HCT116 (cell line): ENCODE results near the gene COL21A1. TPM values are rescaled to one million over a fixed set of nuclear protein-coding genes. Genes with fewer than 3 reads are reported as not detected.

Source experiments
- ATAC-seq: fragments of 200-7000 bp; cut with Tn5 transposase; 2 replicates; pipeline ENCODE4 v1.9.1; 2020; ENCODE audit warnings: mild to moderate bottlenecking, moderate library complexity
- BruUV-seq: library from RNA; stranded (reverse); fragments of 400-500 nt; replicated peaks from 2 replicates; lab custom pipeline; 2021; lab: Mats Ljungman, UMichigan
- CTCF ChIA-PET: fragments of 300-600 bp; sonication (Branson Sonifier 250); formaldehyde crosslinking; loops from one replicate; lab custom pipeline; 2021; ENCODE audit warnings: antibody characterized with exemption; lab: Charles Lee
- POLR2A ChIA-PET: fragments of 300-600, 350-600 bp; sonication (Branson Sonifier 250); formaldehyde crosslinking; loops from one replicate; lab custom pipeline; 2021; ENCODE audit warnings: antibody characterized with exemption; lab: Charles Lee
- RAD21 ChIA-PET, 2 experiments: fragments of 300-600 bp; sonication (Branson Sonifier 250); formaldehyde crosslinking; loops; one replicate each; lab custom pipeline; 2023; ENCODE audit warnings: low total read pairs in 2 of 2; ENCODE audit not compliant: uncharacterized antibody in 2 of 2, unreplicated experiment in 2 of 2, low non-redundant PET in 1 of 2; lab: Charles Lee
- DNase-seq: peaks from one replicate; pipeline ENCODE4 v3.0.0-alpha.2; 2010; ENCODE audit warnings: low read depth, low spot score
- H2AFZ ChIP-seq: fragments of 200-600 bp; shearing (Covaris generic), sonication (generic); 2 replicates; pipeline ENCODE4 v1.6.1; 2017; ENCODE audit warnings: low read depth, mixed run types, mixed read lengths, antibody characterized with exemption, low read length; ENCODE audit not compliant: poor library complexity, severe bottlenecking
- H3K27ac ChIP-seq: 2 replicates; pipeline ENCODE4 v1.5.1; 2012; ENCODE audit warnings: low read depth, low read length
- H3K27me3 ChIP-seq: fragments of 200-600 bp; sonication (generic); 2 replicates; pipeline ENCODE4 v1.6.1; 2016; ENCODE audit warnings: mixed run types, low read length, mixed read lengths; ENCODE audit not compliant: insufficient read depth
- H3K36me3 ChIP-seq, 2 experiments: fragments of 200-500 bp in 1 of 2; fragments of 200-600 bp in 1 of 2; sonication (Bioruptor generic) in 1 of 2; sonication (generic) in 1 of 2; 2 replicates each; pipeline versions ENCODE4 v1.5.1 to v1.6.1; 2014 to 2016; ENCODE audit warnings: low read length in 2 of 2, inconsistent platforms in 1 of 2, mixed read lengths in 1 of 2, mixed run types in 1 of 2; ENCODE audit not compliant: insufficient read depth in 2 of 2, control insufficient read depth in 1 of 2
- H3K4me1 ChIP-seq, 2 experiments: fragments of 200-600 bp in 1 of 2; sonication (generic) in 1 of 2; 2 replicates each; pipeline versions ENCODE4 v1.5.1 to v1.6.1; 2012 to 2017; ENCODE audit warnings: low read length in 2 of 2, inconsistent platforms in 1 of 2, mild to moderate bottlenecking in 1 of 2, mixed read lengths in 1 of 2, mixed run types in 1 of 2, moderate library complexity in 1 of 2; ENCODE audit not compliant: insufficient read depth in 2 of 2, control insufficient read depth in 1 of 2
- H3K4me2 ChIP-seq: fragments of 200-600 bp; sonication (generic); 2 replicates; pipeline ENCODE4 v1.6.1; 2017; ENCODE audit warnings: mixed run types, low read length, mixed read lengths
- H3K4me3 ChIP-seq, 2 experiments: fragments of 200-600 bp in 1 of 2; sonication (generic) in 1 of 2; replicated peaks in 1 of 2; 2 replicates each; pipeline ENCODE4 v1.5.1; 2011 to 2016; ENCODE audit warnings: low read length in 2 of 2, control low read depth in 1 of 2, low read depth in 1 of 2, mild to moderate bottlenecking in 1 of 2, mixed read lengths in 1 of 2, mixed run types in 1 of 2
- H3K79me2 ChIP-seq: fragments of 200-600 bp; sonication (generic); 2 replicates; pipeline ENCODE4 v1.6.1; 2017; ENCODE audit warnings: mild to moderate bottlenecking, mixed run types, low read length, moderate library complexity, mixed read lengths; ENCODE audit not compliant: insufficient read depth
- H3K9ac ChIP-seq: fragments of 200-600 bp; sonication (generic); 2 replicates; pipeline ENCODE4 v1.6.1; 2016; ENCODE audit warnings: low read length, mixed read lengths
- H3K9me2 ChIP-seq: fragments of 200-600 bp; sonication (generic), shearing (Covaris generic); 2 replicates; pipeline ENCODE4 v1.6.1; 2017; ENCODE audit warnings: mixed run types, mild to moderate bottlenecking, moderate library complexity; ENCODE audit not compliant: insufficient read depth
- H3K9me3 ChIP-seq, 2 experiments: fragments of 200-500 bp in 1 of 2; fragments of 200-600 bp in 1 of 2; sonication (Bioruptor generic) in 1 of 2; sonication (generic) in 1 of 2; 2 replicates each; pipeline ENCODE4 v1.6.1; 2014 to 2017; ENCODE audit warnings: low read length in 2 of 2, mixed read lengths in 2 of 2, inconsistent platforms in 1 of 2, low read depth in 1 of 2, mild to moderate bottlenecking in 1 of 2, mixed run types in 1 of 2, moderate library complexity in 1 of 2; ENCODE audit not compliant: control insufficient read depth in 1 of 2, insufficient read depth in 1 of 2
- H4K20me1 ChIP-seq: fragments of 200-600 bp; sonication (generic), shearing (Covaris generic); 2 replicates; pipeline ENCODE4 v1.6.1; 2017; ENCODE audit warnings: mixed run types, mild to moderate bottlenecking, moderate library complexity; ENCODE audit not compliant: insufficient read depth
- CBX3 ChIP-seq: IDR thresholded peaks from 2 replicates; pipeline ENCODE4 v1.6.1; 2012; ENCODE audit warnings: low read depth
- CEBPB ChIP-seq: IDR thresholded peaks from 2 replicates; pipeline ENCODE4 v1.6.1; 2012; ENCODE audit warnings: low read depth
- EGR1 ChIP-seq: IDR thresholded peaks from 2 replicates; pipeline ENCODE4 v1.6.1; 2012; ENCODE audit warnings: low read depth
- EZH2phosphoT487 ChIP-seq: fragments of 200-600 bp; IDR thresholded peaks from 2 replicates; pipeline ENCODE4 v1.6.1; 2018; ENCODE audit warnings: antibody characterized with exemption, borderline replicate concordance
- POLR2A ChIP-seq: IDR thresholded peaks from 2 replicates; pipeline ENCODE4 v1.7.0; 2011; ENCODE audit warnings: borderline replicate concordance; ENCODE audit not compliant: insufficient read depth, insufficient read length; ENCODE audit errors: extremely low read depth
- POLR2AphosphoS5 ChIP-seq: IDR thresholded peaks from 2 replicates; pipeline ENCODE4 v1.6.1; 2011; ENCODE audit warnings: mild to moderate bottlenecking, low read depth, low read length, moderate library complexity
- RAD21 ChIP-seq: IDR thresholded peaks from 2 replicates; pipeline ENCODE4 v1.6.1; 2012; ENCODE audit warnings: low read depth, mild to moderate bottlenecking
- SIN3A ChIP-seq: IDR thresholded peaks from 2 replicates; pipeline ENCODE4 v1.6.1; 2012; ENCODE audit warnings: low read depth
- SRF ChIP-seq: IDR thresholded peaks from 2 replicates; pipeline ENCODE4 v1.6.1; 2012; ENCODE audit warnings: low read depth
- TCF7L2 ChIP-seq: IDR thresholded peaks from 2 replicates; pipeline ENCODE4 v1.7.0; 2011; ENCODE audit warnings: borderline replicate concordance, inconsistent platforms; ENCODE audit not compliant: insufficient read depth, insufficient read length; ENCODE audit errors: extremely low read depth
- YY1 ChIP-seq: IDR thresholded peaks from 2 replicates; pipeline ENCODE4 v1.6.1; 2011; ENCODE audit warnings: low read length, low read depth, moderate library complexity, mild to moderate bottlenecking; ENCODE audit not compliant: insufficient replicate concordance; ENCODE audit errors: extremely low read depth
- ZNF274 ChIP-seq: fragments of 200-500 bp; sonication (Bioruptor generic); IDR thresholded peaks from 2 replicates; pipeline ENCODE4 v1.6.1; 2014; ENCODE audit warnings: mild to moderate bottlenecking, low read depth, low read length, inconsistent platforms
- intact Hi-C: fragments of 100-400 bp; cut with micrococcal nuclease; formaldehyde crosslinking; loops from 2 replicates; pipeline ENCODE4 v1.10.0; 2022
- total RNA-seq: library from RNA; stranded (reverse); gene quantifications from one replicate; pipeline ENCODE4 v1.2.1, GENCODE V29; 2021; ENCODE audit not compliant: unreplicated experiment
- TF ChIP-seq, protein P1 (sequence below): IDR thresholded peaks from 2 replicates; pipeline ENCODE4 v1.6.1; 2011; ENCODE audit warnings: mild to moderate bottlenecking, low read length, moderate library complexity; ENCODE audit not compliant: insufficient replicate concordance; ENCODE audit errors: extremely low read depth
- TF ChIP-seq, protein P2 (sequence below): IDR thresholded peaks from 2 replicates; pipeline ENCODE4 v1.6.1; 2012
- TF ChIP-seq, protein P3 (sequence below): IDR thresholded peaks from 2 replicates; pipeline ENCODE4 v1.6.1; 2012; ENCODE audit warnings: low read depth

The COL21A1 gene
- total RNA-seq, 1 experiment from 2014 or later, result not detected

- TF ChIP-seq ZNF274 (no peak), YY1 (no peak), CBX3 (no peak), POLR2AphosphoS5 (no peak), SRF (no peak), TCF7L2 (no peak), EZH2phosphoT487 (no peak)
- TF ChIP-seq, protein P1, sequence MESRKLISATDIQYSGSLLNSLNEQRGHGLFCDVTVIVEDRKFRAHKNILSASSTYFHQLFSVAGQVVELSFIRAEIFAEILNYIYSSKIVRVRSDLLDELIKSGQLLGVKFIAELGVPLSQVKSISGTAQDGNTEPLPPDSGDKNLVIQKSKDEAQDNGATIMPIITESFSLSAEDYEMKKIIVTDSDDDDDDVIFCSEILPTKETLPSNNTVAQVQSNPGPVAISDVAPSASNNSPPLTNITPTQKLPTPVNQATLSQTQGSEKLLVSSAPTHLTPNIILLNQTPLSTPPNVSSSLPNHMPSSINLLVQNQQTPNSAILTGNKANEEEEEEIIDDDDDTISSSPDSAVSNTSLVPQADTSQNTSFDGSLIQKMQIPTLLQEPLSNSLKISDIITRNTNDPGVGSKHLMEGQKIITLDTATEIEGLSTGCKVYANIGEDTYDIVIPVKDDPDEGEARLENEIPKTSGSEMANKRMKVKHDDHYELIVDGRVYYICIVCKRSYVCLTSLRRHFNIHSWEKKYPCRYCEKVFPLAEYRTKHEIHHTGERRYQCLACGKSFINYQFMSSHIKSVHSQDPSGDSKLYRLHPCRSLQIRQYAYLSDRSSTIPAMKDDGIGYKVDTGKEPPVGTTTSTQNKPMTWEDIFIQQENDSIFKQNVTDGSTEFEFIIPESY, result no peak
- TF ChIP-seq, protein P2, sequence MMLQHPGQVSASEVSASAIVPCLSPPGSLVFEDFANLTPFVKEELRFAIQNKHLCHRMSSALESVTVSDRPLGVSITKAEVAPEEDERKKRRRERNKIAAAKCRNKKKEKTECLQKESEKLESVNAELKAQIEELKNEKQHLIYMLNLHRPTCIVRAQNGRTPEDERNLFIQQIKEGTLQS, result no peak
These were observed 150.3 kb downstream of the COL21A1 start (continued) for GRCh38 chr6:56096946-56097621.

GRCh38 chr6:56096541-56096940, 150.8 kb downstream of the COL21A1 start:
- Histone ChIP-seq H3K9me3 (no peaks in the 10 kb centered on the region), H3K4me2 (no peak overlapping the region), H3K36me3 (no peaks in the 10 kb centered on the region), H3K27me3 (no peaks in the 10 kb centered on the region), H3K9me2 (no peaks in the 10 kb centered on the region), H3K79me2 (no peaks in the 10 kb centered on the region), H3K27ac (no peak overlapping the region), H3K9ac (no peak overlapping the region), H4K20me1 (no peaks in the 10 kb centered on the region), H2AFZ (no peak overlapping the region), H3K4me1 (peaks cover 2 to 10% of the 10 kb centered on the region in 2 experiments; a peak in 3 of 4 replicates), H3K4me3 (no peak overlapping the region)
- no peak for TF ChIP-seq CEBPB
- no peak for TF ChIP-seq POLR2A
- TF ChIP-seq EGR1, result no peak
- TF ChIP-seq, protein P3, sequence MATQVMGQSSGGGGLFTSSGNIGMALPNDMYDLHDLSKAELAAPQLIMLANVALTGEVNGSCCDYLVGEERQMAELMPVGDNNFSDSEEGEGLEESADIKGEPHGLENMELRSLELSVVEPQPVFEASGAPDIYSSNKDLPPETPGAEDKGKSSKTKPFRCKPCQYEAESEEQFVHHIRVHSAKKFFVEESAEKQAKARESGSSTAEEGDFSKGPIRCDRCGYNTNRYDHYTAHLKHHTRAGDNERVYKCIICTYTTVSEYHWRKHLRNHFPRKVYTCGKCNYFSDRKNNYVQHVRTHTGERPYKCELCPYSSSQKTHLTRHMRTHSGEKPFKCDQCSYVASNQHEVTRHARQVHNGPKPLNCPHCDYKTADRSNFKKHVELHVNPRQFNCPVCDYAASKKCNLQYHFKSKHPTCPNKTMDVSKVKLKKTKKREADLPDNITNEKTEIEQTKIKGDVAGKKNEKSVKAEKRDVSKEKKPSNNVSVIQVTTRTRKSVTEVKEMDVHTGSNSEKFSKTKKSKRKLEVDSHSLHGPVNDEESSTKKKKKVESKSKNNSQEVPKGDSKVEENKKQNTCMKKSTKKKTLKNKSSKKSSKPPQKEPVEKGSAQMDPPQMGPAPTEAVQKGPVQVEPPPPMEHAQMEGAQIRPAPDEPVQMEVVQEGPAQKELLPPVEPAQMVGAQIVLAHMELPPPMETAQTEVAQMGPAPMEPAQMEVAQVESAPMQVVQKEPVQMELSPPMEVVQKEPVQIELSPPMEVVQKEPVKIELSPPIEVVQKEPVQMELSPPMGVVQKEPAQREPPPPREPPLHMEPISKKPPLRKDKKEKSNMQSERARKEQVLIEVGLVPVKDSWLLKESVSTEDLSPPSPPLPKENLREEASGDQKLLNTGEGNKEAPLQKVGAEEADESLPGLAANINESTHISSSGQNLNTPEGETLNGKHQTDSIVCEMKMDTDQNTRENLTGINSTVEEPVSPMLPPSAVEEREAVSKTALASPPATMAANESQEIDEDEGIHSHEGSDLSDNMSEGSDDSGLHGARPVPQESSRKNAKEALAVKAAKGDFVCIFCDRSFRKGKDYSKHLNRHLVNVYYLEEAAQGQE, result no peak
- TF ChIP-seq CBX3, result no peak
- TF ChIP-seq, protein P1, result no peak
- TF ChIP-seq SIN3A, result no peak
- no peak for TF ChIP-seq RAD21
- no peak for TF ChIP-seq TCF7L2
- no peak for TF ChIP-seq ZNF274
- TF ChIP-seq POLR2AphosphoS5, result no peak
- ATAC-seq (no peak), DNase-seq (no peak)
- BruUV-seq, result no TSS peak
- ChIA-PET RAD21 (no interaction called here), POLR2A (no interaction called here), CTCF (no interaction called here)
- intact Hi-C loops, result no loop called here
